Fibroblast of villous mesenchyme (primary cell): ENCODE results near the gene RPL41. TPM values are rescaled to one million over a fixed set of nuclear protein-coding genes. Genes with fewer than 3 reads are reported as not detected.

ENCODE experiments used
- DNase-seq: peaks from one replicate; pipeline ENCODE4 v3.0.0-alpha.2; 2010; ENCODE audit warnings: low read depth
- H3K4me3 ChIP-seq: 2 replicates; pipeline ENCODE4 v1.5.1; 2011; ENCODE audit warnings: low read depth, mild to moderate bottlenecking, low read length
- total RNA-seq: library from RNA; depleted of rRNA; stranded (reverse); fragments of >200 nt; gene quantifications from 2 replicates; pipeline ENCODE4 v1.2.3, GENCODE V29; 2012
- TF ChIP-seq, protein P1 (sequence below): IDR thresholded peaks from 2 replicates; pipeline ENCODE4 v1.5.1; 2012; ENCODE audit warnings: low read depth, mild to moderate bottlenecking, low read length; ENCODE audit not compliant: insufficient read depth

RPL41 gene
- total RNA-seq, 1 donor: 1,700 TPM

DNA sequence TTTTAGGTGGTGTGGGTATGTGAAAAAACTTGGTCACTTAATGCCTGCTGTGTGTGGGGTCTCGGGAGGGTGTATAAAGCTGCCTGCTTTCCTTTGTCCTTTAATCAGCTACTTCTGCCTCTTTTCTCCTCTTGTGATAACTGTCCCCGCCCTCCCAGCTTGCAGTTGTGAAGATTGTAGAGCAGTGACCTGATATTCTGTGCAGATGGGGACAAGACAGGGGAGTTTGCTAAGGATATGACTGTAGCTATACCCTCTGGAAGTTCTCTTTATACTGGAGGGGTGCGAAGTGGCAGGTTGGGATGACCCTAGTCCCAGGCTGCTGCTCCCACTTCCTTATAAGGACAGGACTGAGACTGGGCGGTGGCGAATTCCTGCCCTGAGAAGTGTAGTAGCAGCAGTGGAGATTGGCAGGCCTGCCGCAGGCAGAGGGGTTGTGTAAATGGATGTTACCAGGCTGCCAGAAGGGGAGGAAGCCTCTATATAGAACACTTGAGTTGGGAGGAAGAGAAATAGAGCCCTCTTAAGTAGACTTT lies 42.6 kb downstream of the RPL41 start:
- TF ChIP-seq, protein P1, sequence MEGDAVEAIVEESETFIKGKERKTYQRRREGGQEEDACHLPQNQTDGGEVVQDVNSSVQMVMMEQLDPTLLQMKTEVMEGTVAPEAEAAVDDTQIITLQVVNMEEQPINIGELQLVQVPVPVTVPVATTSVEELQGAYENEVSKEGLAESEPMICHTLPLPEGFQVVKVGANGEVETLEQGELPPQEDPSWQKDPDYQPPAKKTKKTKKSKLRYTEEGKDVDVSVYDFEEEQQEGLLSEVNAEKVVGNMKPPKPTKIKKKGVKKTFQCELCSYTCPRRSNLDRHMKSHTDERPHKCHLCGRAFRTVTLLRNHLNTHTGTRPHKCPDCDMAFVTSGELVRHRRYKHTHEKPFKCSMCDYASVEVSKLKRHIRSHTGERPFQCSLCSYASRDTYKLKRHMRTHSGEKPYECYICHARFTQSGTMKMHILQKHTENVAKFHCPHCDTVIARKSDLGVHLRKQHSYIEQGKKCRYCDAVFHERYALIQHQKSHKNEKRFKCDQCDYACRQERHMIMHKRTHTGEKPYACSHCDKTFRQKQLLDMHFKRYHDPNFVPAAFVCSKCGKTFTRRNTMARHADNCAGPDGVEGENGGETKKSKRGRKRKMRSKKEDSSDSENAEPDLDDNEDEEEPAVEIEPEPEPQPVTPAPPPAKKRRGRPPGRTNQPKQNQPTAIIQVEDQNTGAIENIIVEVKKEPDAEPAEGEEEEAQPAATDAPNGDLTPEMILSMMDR: no peak
- peak overlapping the region; percentile 100 for H3K4me3 ChIP-seq
- peak; percentile 76 for DNase-seq

DNA sequence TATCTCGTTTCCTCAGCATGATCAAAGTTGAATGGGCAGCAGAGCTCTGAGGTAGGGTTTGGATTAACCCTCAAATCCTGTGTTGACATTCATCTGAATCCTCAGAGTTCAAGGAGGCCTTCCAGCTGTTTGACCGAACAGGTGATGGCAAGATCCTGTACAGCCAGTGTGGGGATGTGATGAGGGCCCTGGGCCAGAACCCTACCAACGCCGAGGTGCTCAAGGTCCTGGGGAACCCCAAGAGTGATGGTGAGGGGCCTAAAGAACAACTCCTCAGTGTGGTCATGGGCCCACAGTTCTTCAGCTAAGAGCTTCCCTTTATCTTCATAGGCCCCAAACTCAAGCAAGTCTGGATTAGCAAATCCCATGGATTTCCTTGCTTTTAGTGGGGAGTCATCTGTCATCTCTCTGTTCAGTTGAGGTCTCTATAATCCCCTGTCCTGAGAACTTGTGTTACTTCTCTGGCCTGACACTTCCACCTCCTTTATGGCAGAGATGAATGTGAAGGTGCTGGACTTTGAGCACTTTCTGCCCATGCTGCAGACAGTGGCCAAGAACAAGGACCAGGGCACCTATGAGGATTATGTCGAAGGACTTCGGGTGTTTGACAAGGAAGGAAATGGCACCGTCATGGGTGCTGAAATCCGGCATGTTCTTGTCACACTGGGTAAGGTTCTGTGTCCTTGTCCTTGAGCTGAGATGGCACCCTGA lies 43.2 kb downstream of the RPL41 start:
- peak overlapping the region; percentile 100 for H3K4me3 ChIP-seq
- no peak for DNase-seq
- TF ChIP-seq, protein P1: no peak

DNA sequence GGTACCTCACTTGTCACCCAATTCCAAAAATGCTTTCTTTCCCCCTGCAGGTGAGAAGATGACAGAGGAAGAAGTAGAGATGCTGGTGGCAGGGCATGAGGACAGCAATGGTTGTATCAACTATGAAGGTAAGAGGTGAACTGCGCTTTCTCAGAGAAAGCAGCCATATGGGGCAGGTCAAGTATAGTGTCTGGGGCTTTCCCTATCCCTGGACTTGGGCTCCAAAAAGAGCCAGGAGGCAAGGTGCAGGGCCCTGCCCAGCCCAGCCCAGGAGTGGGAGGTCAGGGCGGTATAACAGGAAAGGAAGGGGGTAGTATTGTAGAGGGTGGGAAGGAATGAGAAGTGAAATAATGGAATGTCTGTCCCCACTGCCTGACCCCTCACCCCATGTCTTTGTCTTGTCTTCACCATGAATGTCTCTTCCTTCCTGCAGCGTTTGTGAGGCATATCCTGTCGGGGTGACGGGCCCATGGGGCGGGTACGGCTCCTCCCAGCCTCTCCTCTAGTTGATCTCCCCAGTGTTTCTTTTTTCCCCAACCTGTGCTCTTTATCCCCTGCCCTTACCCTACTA lies 43.8 kb downstream of the RPL41 start:
- TF ChIP-seq, protein P1: no peak
- peak overlapping the region; percentile 100 for H3K4me3 ChIP-seq
- no peak for DNase-seq

DNA sequence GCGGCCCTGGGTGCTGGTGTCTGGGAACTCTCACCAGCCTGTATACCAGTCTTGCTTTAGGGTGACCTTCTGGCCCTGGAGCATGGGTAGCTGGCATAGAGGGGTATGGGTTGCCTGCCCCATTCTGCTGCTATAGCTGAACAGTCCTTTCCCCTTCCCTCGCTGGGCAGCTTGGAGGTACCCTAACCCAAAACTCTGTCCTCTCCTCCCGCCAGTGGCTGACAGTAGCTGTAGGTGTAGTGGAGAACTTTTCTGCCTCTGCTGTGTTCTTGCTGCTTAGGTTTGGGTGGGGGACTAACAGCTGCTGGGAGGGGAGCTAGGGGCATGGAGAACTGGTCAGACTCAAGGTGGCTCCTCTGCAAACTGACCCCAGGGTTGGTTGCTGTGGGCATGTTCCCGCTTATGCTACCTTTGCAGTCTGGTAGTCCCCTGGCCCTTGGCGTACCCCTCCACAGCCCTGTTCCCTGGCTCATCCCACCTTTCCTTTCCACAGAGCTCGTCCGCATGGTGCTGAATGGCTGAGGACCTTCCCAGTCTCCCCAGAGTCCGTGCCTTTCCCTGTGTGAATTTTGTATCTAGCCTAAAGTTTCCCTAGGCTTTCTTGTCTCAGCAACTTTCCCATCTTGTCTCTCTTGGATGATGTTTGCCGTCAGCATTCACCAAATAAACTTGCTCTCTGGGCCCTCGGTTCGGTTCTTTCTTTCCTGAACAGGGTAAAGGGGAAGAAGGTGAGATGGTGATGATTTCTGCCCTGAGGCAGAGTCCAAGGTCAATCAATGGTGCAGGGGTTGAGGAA lies 44.7 kb downstream of the RPL41 start:
- TF ChIP-seq, protein P1: no peak
- H3K4me3 ChIP-seq: peak overlapping the region; percentile 100
- DNase-seq: no peak

DNA sequence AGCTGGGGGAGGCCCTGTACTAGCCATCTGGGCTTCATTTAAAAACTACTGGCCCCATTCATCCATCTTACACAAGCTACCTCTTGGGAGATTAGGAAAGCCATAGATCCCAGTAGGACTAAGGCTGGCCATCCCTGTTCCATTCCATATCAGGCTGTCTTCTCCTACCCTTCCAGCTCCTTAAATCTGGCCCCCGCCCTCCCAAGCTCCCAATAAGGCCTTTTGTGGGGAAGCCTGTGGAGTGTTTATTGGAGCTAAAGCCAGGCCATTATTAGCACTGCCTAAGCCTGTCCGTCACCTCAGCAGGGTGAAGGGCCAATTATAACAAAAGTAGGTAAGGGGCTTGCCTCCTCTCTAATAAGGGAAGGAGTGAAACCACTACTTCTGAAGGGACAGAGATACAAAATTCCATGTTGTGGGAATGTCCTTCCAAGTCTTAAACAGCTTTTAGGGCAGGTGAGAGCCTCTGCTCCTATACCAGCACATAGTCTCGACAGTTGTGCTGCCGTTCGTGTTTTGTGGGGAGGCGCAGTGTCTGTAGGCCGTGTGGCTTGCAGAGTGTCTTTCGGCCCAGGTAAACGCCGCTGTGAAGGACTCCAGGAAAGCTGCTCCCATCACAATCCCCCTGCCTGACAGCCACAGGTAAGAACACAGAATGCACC lies 45.4 kb downstream of the RPL41 start:
- peak overlapping the region; percentile 10 for H3K4me3 ChIP-seq
- TF ChIP-seq, protein P1: no peak
- DNase-seq: no peak

DNA sequence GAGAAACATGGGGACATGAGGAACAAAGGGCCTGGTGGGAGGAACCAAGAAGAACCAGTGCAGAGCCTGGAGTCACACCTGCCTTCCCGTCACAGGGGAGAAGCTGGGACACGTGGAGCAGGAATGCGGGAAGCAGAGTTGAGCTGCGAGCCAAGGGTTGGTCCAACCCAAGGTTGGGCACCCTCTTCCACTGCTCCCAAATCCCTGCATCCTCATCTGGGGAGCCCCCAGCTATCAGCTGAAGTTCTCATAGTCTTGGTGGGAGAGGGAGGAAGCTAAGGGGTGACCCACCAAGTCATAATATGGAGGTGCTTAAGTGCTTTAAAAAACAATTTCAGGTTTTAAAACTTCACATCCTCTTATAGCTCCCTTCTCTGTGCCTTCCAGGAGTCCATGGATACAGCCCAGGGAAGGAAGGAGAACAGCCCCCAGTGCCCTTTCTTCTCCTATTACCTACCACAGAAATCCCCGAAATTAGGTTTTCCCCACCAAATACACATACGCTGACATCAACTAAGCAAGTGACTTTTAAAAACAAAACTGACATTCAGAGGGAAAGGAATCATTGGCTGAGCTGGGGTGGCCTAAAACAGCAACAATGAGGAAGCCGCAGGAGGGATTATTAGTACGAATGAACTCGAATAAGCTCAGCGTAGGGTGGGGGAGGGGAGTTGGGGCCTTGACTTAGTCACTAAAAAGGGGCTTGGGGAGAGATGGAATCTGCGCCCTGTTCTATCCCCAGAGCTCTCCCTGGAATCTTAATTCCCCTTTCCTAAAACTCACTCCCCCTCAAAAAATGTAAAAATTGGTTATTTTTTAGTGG lies 46.2 kb downstream of the RPL41 start:
- no peak overlapping the region for H3K4me3 ChIP-seq
- no peak for DNase-seq
- TF ChIP-seq, protein P1: no peak
